Keratinocyte (primary cell): Measurements from ENCODE around the gene ALG14. TPM values are rescaled to one million over a fixed set of nuclear protein-coding genes. Genes with fewer than 3 reads are reported as not detected.

ENCODE experiments used
- DNase-seq: peaks from one replicate; pipeline ENCODE4 v3.0.0-alpha.2; 2011; ENCODE audit warnings: low read depth, missing footprints, low spot score
- FAIRE-seq: peaks from 2 replicates; lab custom pipeline; 2011; peaks lifted over from hg19 to GRCh38; lab: Jason Lieb, UNC
- H2AFZ ChIP-seq: 2 replicates; pipeline ENCODE4 v1.6.0; 2012; ENCODE audit warnings: low read length, control low read depth, inconsistent platforms; ENCODE audit not compliant: control insufficient read depth
- H3K27ac ChIP-seq: 2 replicates; pipeline ENCODE4 v1.5.1; 2011; ENCODE audit warnings: low read length; ENCODE audit not compliant: control insufficient read depth, insufficient read depth
- H3K27me3 ChIP-seq: 3 replicates; pipeline ENCODE4 v1.6.0; 2011; ENCODE audit warnings: low read length; ENCODE audit not compliant: control insufficient read depth, insufficient read depth; ENCODE audit errors: extremely low read depth
- H3K36me3 ChIP-seq, 2 experiments: 2 replicates in 1 of 2; 3 replicates in 1 of 2; pipeline ENCODE4 v1.5.1; 2011; ENCODE audit warnings: low read length in 2 of 2, mild to moderate bottlenecking in 1 of 2; ENCODE audit not compliant: control insufficient read depth in 2 of 2, insufficient read depth in 2 of 2; ENCODE audit errors: extremely low read depth in 1 of 2
- H3K4me1 ChIP-seq: 3 replicates; pipeline ENCODE4 v1.5.1; 2011; ENCODE audit warnings: low read length; ENCODE audit not compliant: control insufficient read depth, insufficient read depth; ENCODE audit errors: extremely low read depth
- H3K4me2 ChIP-seq: 3 replicates; pipeline ENCODE4 v1.6.0; 2011; ENCODE audit warnings: low read depth, low read length; ENCODE audit not compliant: control insufficient read depth, insufficient read depth; ENCODE audit errors: extremely low read depth
- H3K4me3 ChIP-seq, 3 experiments: fragments of 200-600 bp in 1 of 3; sonication (generic) in 1 of 3; 2 replicates in 2 of 3; 3 replicates in 1 of 3; pipeline ENCODE4 v1.5.1; 2011 to 2016; ENCODE audit warnings: low read length in 3 of 3, mild to moderate bottlenecking in 3 of 3, control low read depth in 2 of 3, inconsistent platforms in 1 of 3, low read depth in 1 of 3, mixed read lengths in 1 of 3, mixed run types in 1 of 3, moderate library complexity in 1 of 3; ENCODE audit not compliant: control insufficient read depth in 2 of 3, insufficient read depth in 2 of 3; ENCODE audit errors: extremely low read depth in 1 of 3
- H3K79me2 ChIP-seq: 2 replicates; pipeline ENCODE4 v1.6.0; 2012; ENCODE audit warnings: low read length; ENCODE audit not compliant: control insufficient read depth, insufficient read depth
- H3K9ac ChIP-seq: 3 replicates; pipeline ENCODE4 v1.6.0; 2011; ENCODE audit warnings: low read length; ENCODE audit not compliant: control insufficient read depth, insufficient read depth; ENCODE audit errors: extremely low read depth
- H3K9me1 ChIP-seq: 3 replicates; pipeline ENCODE4 v1.6.0; 2011; ENCODE audit warnings: low read length; ENCODE audit not compliant: control insufficient read depth, insufficient read depth; ENCODE audit errors: extremely low read depth
- H3K9me3 ChIP-seq: 2 replicates; pipeline ENCODE4 v1.5.1; 2012; ENCODE audit warnings: low read depth, low read length; ENCODE audit not compliant: control insufficient read depth
- H4K20me1 ChIP-seq: 3 replicates; pipeline ENCODE4 v1.6.0; 2011; ENCODE audit warnings: low read length; ENCODE audit not compliant: control insufficient read depth, insufficient read depth; ENCODE audit errors: extremely low read depth
- CTCF ChIP-seq, 3 experiments: IDR thresholded peaks in 1 of 3; conservative IDR thresholded peaks in 1 of 3; optimal IDR thresholded peaks in 1 of 3; 2 replicates in 2 of 3; 3 replicates in 1 of 3; pipeline versions ENCODE3 to v1.5.1; 2011; ENCODE audit warnings: low read length in 3 of 3, mild to moderate bottlenecking in 3 of 3, moderate library complexity in 2 of 3, control low read depth in 1 of 3, inconsistent platforms in 1 of 3; ENCODE audit not compliant: insufficient read depth in 2 of 3; ENCODE audit errors: extremely low read depth in 1 of 3
- EZH2 ChIP-seq: IDR thresholded peaks from one replicate; pipeline ENCODE4 v1.6.1; 2012; ENCODE audit warnings: inconsistent platforms, mild to moderate bottlenecking, low read length, moderate library complexity
- dilution Hi-C: fragments of 300-500 bp; cut with MboI; formaldehyde crosslinking; loops from one replicate; pipeline ENCODE4 v1.7.0; 2020; ENCODE audit warnings: low sequenced_read_pairs; ENCODE audit not compliant: extremely low pct_ligation_motif_present
- polyA plus RNA-seq, 5 experiments: library from polyadenylated mRNA; depleted of rRNA in 3 of 5; stranded (reverse) in 3 of 5; stranded (forward) in 1 of 5; unstranded in 1 of 5; fragments of >200 nt; gene quantifications; 1 replicate in 1 of 5; 2 replicates in 3 of 5; 3 replicates in 1 of 5; pipeline versions ENCODE4 v1.2.1 to v1.2.3, GENCODE V29; 2011 to 2012; ENCODE audit warnings: missing spikeins in 2 of 5, low read depth in 1 of 5, low replicate concordance in 1 of 5

ALG14 gene
- polyA plus RNA-seq, 1 donor (not counting 4 experiments of a cell fraction or from before 2014, with no cell fraction given): 4.6 TPM

- Histone ChIP-seq H3K36me3 (no peaks in the 10 kb centered on the region), H3K79me2 (no peaks in the 10 kb centered on the region), H3K4me1 (no peaks in the 10 kb centered on the region), H3K4me2 (no peak overlapping the region), H3K9ac (no peak overlapping the region), H3K9me3 (no peaks in the 10 kb centered on the region), H3K9me1 (no peaks in the 10 kb centered on the region), H3K4me3 (no peak overlapping the region), H3K27me3 (no peaks in the 10 kb centered on the region), H2AFZ (no peak overlapping the region), H4K20me1 (no peaks in the 10 kb centered on the region), H3K27ac (no peak overlapping the region)
- FAIRE-seq (no peak), DNase-seq (no peak)
- dilution Hi-C loops: no loop called here
- TF ChIP-seq CTCF (optimal IDR thresholded peaks at IDR 0.05 in 1 of 3, IDR thresholded peaks at IDR 0.05 in 1 of 3, conservative IDR thresholded peaks at IDR 0.05 in 1 of 3; ENCODE audit: extremely low read depth in 1 of 3, insufficient read depth in 2 of 3, low read length in 3 of 3) (no peak), EZH2 (no peak)
Observed at GRCh38 chr1:95108792-95109191, 36.0 kb upstream of the ALG14 start.

- Histone ChIP-seq H3K9me3 (no peaks in the 10 kb centered on the region), H4K20me1 (no peaks in the 10 kb centered on the region), H3K27ac (no peak overlapping the region), H3K36me3 (no peaks in the 10 kb centered on the region), H2AFZ (no peak overlapping the region), H3K27me3 (no peaks in the 10 kb centered on the region), H3K4me3 (no peak overlapping the region), H3K9me1 (no peaks in the 10 kb centered on the region), H3K4me1 (no peaks in the 10 kb centered on the region), H3K79me2 (no peaks in the 10 kb centered on the region), H3K9ac (no peak overlapping the region), H3K4me2 (no peak overlapping the region)
- dilution Hi-C loops: no loop called here
- DNase-seq (no peak), FAIRE-seq (no peak)
- TF ChIP-seq EZH2: no peak
Observed at GRCh38 chr1:95098196-95098595, 25.4 kb upstream of the ALG14 start.

GRCh38 chr1:95097426-95097825 lies 24.7 kb upstream of the ALG14 start:
- Histone ChIP-seq H3K9me3 (no peaks in the 10 kb centered on the region), H3K79me2 (no peaks in the 10 kb centered on the region), H3K9ac (no peak overlapping the region), H3K9me1 (no peaks in the 10 kb centered on the region), H3K4me3 (no peak overlapping the region), H3K27me3 (no peaks in the 10 kb centered on the region), H3K27ac (no peak overlapping the region), H4K20me1 (no peaks in the 10 kb centered on the region), H2AFZ (no peak overlapping the region), H3K36me3 (no peaks in the 10 kb centered on the region), H3K4me1 (no peaks in the 10 kb centered on the region), H3K4me2 (no peak overlapping the region)
- FAIRE-seq: no peak
- DNase-seq: no peak
- TF ChIP-seq CTCF (optimal IDR thresholded peaks at IDR 0.05 in 1 of 3, IDR thresholded peaks at IDR 0.05 in 1 of 3, conservative IDR thresholded peaks at IDR 0.05 in 1 of 3; ENCODE audit: extremely low read depth in 1 of 3, insufficient read depth in 2 of 3, low read length in 3 of 3) (no peak), EZH2 (no peak)
- dilution Hi-C loops: no loop called here
